Suprapubic skin (tissue), 4 donors: ENCODE data around the gene IL1A. TPM values are rescaled to one million over a fixed set of nuclear protein-coding genes. Genes with fewer than 3 reads are reported as not detected.

Experiments used
- DNase-seq, 2 donors: peaks; one replicate each; pipeline ENCODE4 v3.0.0-alpha.2; 2019; ENCODE audit warnings: low spot score in 2 of 2
- H3K27ac ChIP-seq: fragments of 200-600 bp; sonication (generic); one replicate; pipeline ENCODE4 v1.5.1; 2019
- H3K27me3 ChIP-seq: fragments of 200-600 bp; sonication (generic); one replicate; pipeline ENCODE4 v1.5.1; 2019
- H3K36me3 ChIP-seq: fragments of 200-600 bp; sonication (generic); one replicate; pipeline ENCODE4 v1.5.1; 2019
- H3K4me1 ChIP-seq: fragments of 200-600 bp; sonication (generic); one replicate; pipeline ENCODE4 v1.5.1; 2019
- H3K4me3 ChIP-seq: fragments of 200-600 bp; sonication (generic); one replicate; pipeline ENCODE4 v1.5.1; 2019; ENCODE audit warnings: mild to moderate bottlenecking
- H3K9me3 ChIP-seq: fragments of 200-600 bp; sonication (generic); one replicate; pipeline ENCODE4 v1.5.1; 2019
- CTCF ChIP-seq, 2 donors: fragments of 200-600 bp in 1 of 2; fragments of 450-650 bp in 1 of 2; sonication (generic) in 1 of 2; IDR thresholded peaks; one replicate each; pipeline ENCODE4 v1.5.1; 2016 to 2019; ENCODE audit warnings: antibody characterized with exemption in 2 of 2, mild to moderate bottlenecking in 1 of 2, moderate library complexity in 1 of 2
- EP300 ChIP-seq: sonication (generic); formaldehyde crosslinking; IDR thresholded peaks from one replicate; pipeline ENCODE4 v1.6.1; 2017; ENCODE audit warnings: antibody characterized with exemption
- POLR2A ChIP-seq, 2 donors: fragments of 450-650 bp; IDR thresholded peaks; one replicate each; pipeline ENCODE4 v1.6.1; 2017; ENCODE audit warnings: antibody characterized with exemption in 2 of 2, mild to moderate bottlenecking in 2 of 2, moderate library complexity in 2 of 2
- POLR2AphosphoS5 ChIP-seq, 3 donors: sonication (generic); formaldehyde crosslinking; IDR thresholded peaks; one replicate each; pipeline ENCODE4 v1.6.1; 2017; ENCODE audit warnings: antibody characterized with exemption in 3 of 3
- WGBS: methylation state at CpG from one replicate; pipeline ENCODE4 v1.1.5; 2018; 5-methylcytosine and 5-hydroxymethylcytosine counted together
- total RNA-seq, 4 donors: library from RNA; depleted of rRNA; stranded (reverse); fragments of >200 nt; gene quantifications; one replicate each; pipeline ENCODE4 v1.1.0, GENCODE V29; 2016

IL1A gene
- total RNA-seq, 4 donors from 2014 or later: 0.49 to 1.1 (median 0.76) TPM; not detected in 1

- 75% methylated on average over 1 of the region's 1 CpG for WGBS
- no peak for DNase-seq
- no peaks in the 10 kb centered on the region for H3K9me3 ChIP-seq
- peaks cover 10% of the 10 kb centered on the region for H3K4me1 ChIP-seq
- H3K27ac ChIP-seq: no peak overlapping the region
- no peak overlapping the region for H3K4me3 ChIP-seq
- no peak for TF ChIP-seq POLR2AphosphoS5 (IDR thresholded peaks at IDR 0.05)
- no peak for TF ChIP-seq CTCF (IDR thresholded peaks at IDR 0.05)
- no peak for TF ChIP-seq EP300
- TF ChIP-seq POLR2A (IDR thresholded peaks at IDR 0.05): no peak
- H3K27me3 ChIP-seq: no peaks in the 10 kb centered on the region
- H3K36me3 ChIP-seq: no peaks in the 10 kb centered on the region
These were observed 4.7 kb downstream of the IL1A start for GRCh38 chr2:112779598-112779997.

- Histone ChIP-seq H3K4me3 (no peak overlapping the region), H3K27ac (no peak overlapping the region), H3K36me3 (no peaks in the 10 kb centered on the region), H3K4me1 (no peaks in the 10 kb centered on the region), H3K27me3 (no peaks in the 10 kb centered on the region), H3K9me3 (no peaks in the 10 kb centered on the region)
- TF ChIP-seq CTCF (IDR thresholded peaks at IDR 0.05) (no peak), EP300 (no peak), POLR2A (IDR thresholded peaks at IDR 0.05) (no peak), POLR2AphosphoS5 (IDR thresholded peaks at IDR 0.05) (no peak)
- no peak for DNase-seq
These were observed 7.3 kb downstream of the IL1A start for GRCh38 chr2:112777036-112777435.

GRCh38 chr2:112776113-112776512, 8.2 kb downstream of the IL1A start:
- no peaks in the 10 kb centered on the region for H3K36me3 ChIP-seq
- no peak overlapping the region for H3K4me3 ChIP-seq
- TF ChIP-seq POLR2A (IDR thresholded peaks at IDR 0.05): no peak
- no peak for TF ChIP-seq POLR2AphosphoS5 (IDR thresholded peaks at IDR 0.05)
- TF ChIP-seq EP300: no peak
- TF ChIP-seq CTCF (IDR thresholded peaks at IDR 0.05): no peak
- no peak overlapping the region for H3K27ac ChIP-seq
- no peak for DNase-seq
- no peaks in the 10 kb centered on the region for H3K9me3 ChIP-seq
- no peaks in the 10 kb centered on the region for H3K27me3 ChIP-seq
- no peaks in the 10 kb centered on the region for H3K4me1 ChIP-seq
- 73% methylated on average over 3 of the region's 3 CpGs for WGBS

GRCh38 chr2:112774536-112775285, 9.6 kb downstream of the IL1A start:
- TF ChIP-seq POLR2A (IDR thresholded peaks at IDR 0.05) (no peak), CTCF (IDR thresholded peaks at IDR 0.05) (no peak), POLR2AphosphoS5 (IDR thresholded peaks at IDR 0.05) (no peak), EP300 (no peak)
- WGBS: 91% methylated on average over 3 of the region's 3 CpGs

GRCh38 chr2:112773556-112773955, 10.7 kb downstream of the IL1A start:
- DNase-seq: no peak
- H3K27ac ChIP-seq: no peak overlapping the region
- 67% methylated on average over 2 of the region's 2 CpGs for WGBS
- no peak for TF ChIP-seq CTCF (IDR thresholded peaks at IDR 0.05)
- no peak for TF ChIP-seq POLR2A (IDR thresholded peaks at IDR 0.05)
- no peak for TF ChIP-seq EP300
- no peak for TF ChIP-seq POLR2AphosphoS5 (IDR thresholded peaks at IDR 0.05)
- no peaks in the 10 kb centered on the region for H3K4me1 ChIP-seq
- H3K36me3 ChIP-seq: no peaks in the 10 kb centered on the region
- H3K4me3 ChIP-seq: no peak overlapping the region
- H3K27me3 ChIP-seq: no peaks in the 10 kb centered on the region
- no peaks in the 10 kb centered on the region for H3K9me3 ChIP-seq

More at GRCh38 chr2:112774536-112775285, 9.6 kb downstream of the IL1A start:
- Histone ChIP-seq H3K27ac (no peak overlapping the region), H3K4me1 (no peaks in the 10 kb centered on the region), H3K9me3 (no peaks in the 10 kb centered on the region), H3K27me3 (no peaks in the 10 kb centered on the region), H3K36me3 (no peaks in the 10 kb centered on the region), H3K4me3 (no peak overlapping the region)
- no peak for DNase-seq
